ENCODE data around the gene HOMER3. TPM values are rescaled to one million over a fixed set of nuclear protein-coding genes. Genes with fewer than 3 reads are reported as not detected.

Gene HOMER3
- total RNA-seq, 1 donor from 2014 or later, result 69.4 TPM

DNA sequence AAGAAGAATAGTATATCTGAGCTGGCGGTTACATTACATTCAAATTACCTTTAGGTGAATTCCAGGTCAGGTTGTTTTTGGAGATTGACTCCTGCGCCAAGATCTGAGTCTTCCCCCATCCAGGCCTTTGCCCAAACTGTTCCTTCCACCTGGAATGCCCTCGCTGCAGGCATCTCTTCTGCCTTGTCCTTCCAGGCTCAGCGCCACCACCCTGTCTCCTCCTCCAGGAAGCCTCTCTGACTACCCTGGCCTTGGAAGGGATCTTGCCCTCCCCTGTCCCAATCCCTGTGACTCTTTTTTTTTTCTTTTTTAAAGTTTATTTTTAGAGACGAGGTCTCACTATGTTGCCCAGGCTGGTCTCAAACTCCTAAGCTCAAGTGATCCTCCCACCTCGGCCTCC is 1.7 kb upstream of the HOMER3 start:
- no peak overlapping the region for H3K27ac Mint-ChIP-seq
- peaks cover 5% of the 10 kb centered on the region for H3K36me3 Mint-ChIP-seq (ENCODE audit: insufficient read depth)
- H3K27me3 Mint-ChIP-seq, result peaks cover 5% of the 10 kb centered on the region

GRCh38 chr19:18941628-18942354 is 774 bp upstream of the HOMER3 start:
- TF ChIP-seq, protein P1, sequence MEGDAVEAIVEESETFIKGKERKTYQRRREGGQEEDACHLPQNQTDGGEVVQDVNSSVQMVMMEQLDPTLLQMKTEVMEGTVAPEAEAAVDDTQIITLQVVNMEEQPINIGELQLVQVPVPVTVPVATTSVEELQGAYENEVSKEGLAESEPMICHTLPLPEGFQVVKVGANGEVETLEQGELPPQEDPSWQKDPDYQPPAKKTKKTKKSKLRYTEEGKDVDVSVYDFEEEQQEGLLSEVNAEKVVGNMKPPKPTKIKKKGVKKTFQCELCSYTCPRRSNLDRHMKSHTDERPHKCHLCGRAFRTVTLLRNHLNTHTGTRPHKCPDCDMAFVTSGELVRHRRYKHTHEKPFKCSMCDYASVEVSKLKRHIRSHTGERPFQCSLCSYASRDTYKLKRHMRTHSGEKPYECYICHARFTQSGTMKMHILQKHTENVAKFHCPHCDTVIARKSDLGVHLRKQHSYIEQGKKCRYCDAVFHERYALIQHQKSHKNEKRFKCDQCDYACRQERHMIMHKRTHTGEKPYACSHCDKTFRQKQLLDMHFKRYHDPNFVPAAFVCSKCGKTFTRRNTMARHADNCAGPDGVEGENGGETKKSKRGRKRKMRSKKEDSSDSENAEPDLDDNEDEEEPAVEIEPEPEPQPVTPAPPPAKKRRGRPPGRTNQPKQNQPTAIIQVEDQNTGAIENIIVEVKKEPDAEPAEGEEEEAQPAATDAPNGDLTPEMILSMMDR (IDR thresholded peaks at IDR 0.05; ENCODE audit: unreplicated experiment), result peak; percentile 6
- Mint-ChIP-seq H3K9me3 (ENCODE audit: low read depth) (no peaks in the 10 kb centered on the region), H3K4me3 (ENCODE audit: low read depth) (peak overlapping the region; percentile 60), H3K36me3 (ENCODE audit: insufficient read depth) (peaks cover 8% of the 10 kb centered on the region), H3K27ac (peak overlapping the region; percentile 59), H3K4me1 (ENCODE audit: low read depth) (peaks cover 5% of the 10 kb centered on the region), H3K27me3 (peaks cover 5% of the 10 kb centered on the region)
- DNase-seq (ENCODE audit: low spot score, unreplicated experiment), result no peak

More for the DNA sequence above, 1.7 kb upstream of the HOMER3 start:
- Mint-ChIP-seq H3K4me3 (ENCODE audit: low read depth) (peak overlapping the region; percentile 60), H3K9me3 (ENCODE audit: low read depth) (no peaks in the 10 kb centered on the region), H3K4me1 (ENCODE audit: low read depth) (peaks cover 5% of the 10 kb centered on the region)
- DNase-seq (ENCODE audit: low spot score, unreplicated experiment), result no peak
- TF ChIP-seq, protein P1 (IDR thresholded peaks at IDR 0.05; ENCODE audit: unreplicated experiment), result no peak

DNA sequence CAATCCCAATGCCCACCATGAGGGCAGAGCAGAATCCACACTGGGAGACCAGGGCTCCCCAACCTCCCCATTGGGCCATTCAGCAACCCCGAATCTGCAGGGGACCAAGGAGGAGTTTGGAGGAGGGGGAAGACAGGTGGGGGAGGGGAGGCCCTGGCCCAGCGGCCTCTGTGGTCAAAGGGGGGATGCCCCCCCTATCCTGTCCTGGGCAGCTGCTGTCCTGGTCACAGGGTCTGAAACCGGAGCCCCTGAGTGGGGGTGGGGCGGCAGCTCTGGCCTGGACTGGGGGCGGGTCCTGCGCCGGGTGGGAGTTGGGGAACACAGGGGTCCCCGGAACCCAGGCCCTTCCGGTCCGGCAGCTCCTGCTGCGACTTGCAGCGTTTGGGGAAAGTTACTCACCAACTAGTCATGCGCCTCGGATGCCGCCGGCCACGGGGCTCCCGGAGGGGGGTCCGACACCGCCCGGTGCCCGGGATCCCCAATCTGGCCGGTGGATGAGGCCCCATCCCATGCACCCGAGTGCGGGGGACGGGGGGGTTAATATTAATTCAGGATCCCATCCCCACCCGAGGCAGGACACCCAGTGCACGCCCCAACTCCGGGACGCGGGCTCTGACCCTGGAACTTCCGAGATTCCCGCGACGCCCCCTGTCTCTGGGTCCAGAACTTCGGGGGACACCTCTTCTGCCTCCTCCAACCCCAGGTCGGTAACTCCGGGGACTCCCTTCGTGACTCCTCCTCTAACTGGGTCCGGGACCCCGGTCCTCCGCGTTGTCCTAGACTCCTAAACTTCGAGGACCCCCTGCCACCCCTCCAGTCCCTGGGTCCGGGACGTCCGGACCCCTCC is 872 bp downstream of the HOMER3 start:
- Mint-ChIP-seq H3K4me3 (ENCODE audit: low read depth) (peak overlapping the region; percentile 89), H3K36me3 (ENCODE audit: insufficient read depth) (peaks cover 7% of the 10 kb centered on the region), H3K4me1 (ENCODE audit: low read depth) (peaks cover 5% of the 10 kb centered on the region), H3K27me3 (peaks cover 5% of the 10 kb centered on the region), H3K9me3 (ENCODE audit: low read depth) (no peaks in the 10 kb centered on the region), H3K27ac (peak overlapping the region; percentile 88)
- TF ChIP-seq, protein P1 (IDR thresholded peaks at IDR 0.05; ENCODE audit: unreplicated experiment), result no peak
- peak; percentile 48 for DNase-seq (ENCODE audit: low spot score, unreplicated experiment)

DNA sequence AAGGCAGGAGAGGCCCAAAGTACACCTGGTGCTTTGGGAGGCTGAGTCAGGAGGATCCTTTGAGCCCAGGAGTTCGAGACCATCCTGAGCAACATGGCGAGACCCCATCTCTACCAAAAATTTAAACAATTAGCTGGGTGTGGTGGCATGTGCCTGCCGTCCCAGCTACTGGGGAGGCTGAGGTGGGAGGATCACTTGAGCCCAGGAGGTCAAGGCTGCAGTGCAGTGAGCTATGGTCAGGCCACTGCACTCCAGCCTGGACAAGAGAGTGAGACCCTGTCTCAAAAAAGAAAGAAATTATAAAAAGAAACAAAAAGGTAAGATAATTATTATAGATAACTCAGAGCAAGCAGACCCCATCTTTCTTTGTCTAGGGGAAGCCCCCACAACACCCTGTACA is 1.9 kb downstream of the HOMER3 start:
- Mint-ChIP-seq H3K27me3 (peaks cover 5% of the 10 kb centered on the region), H3K4me1 (ENCODE audit: low read depth) (peaks cover 5% of the 10 kb centered on the region), H3K9me3 (ENCODE audit: low read depth) (no peaks in the 10 kb centered on the region), H3K27ac (no peak overlapping the region), H3K36me3 (ENCODE audit: insufficient read depth) (peaks cover 13% of the 10 kb centered on the region), H3K4me3 (ENCODE audit: low read depth) (peak overlapping the region; percentile 89)
- DNase-seq (ENCODE audit: low spot score, unreplicated experiment), result no peak
- TF ChIP-seq, protein P1 (IDR thresholded peaks at IDR 0.05; ENCODE audit: unreplicated experiment), result no peak

- peaks cover 24% of the 10 kb centered on the region for H3K36me3 Mint-ChIP-seq (ENCODE audit: insufficient read depth)
- no peaks in the 10 kb centered on the region for H3K27me3 Mint-ChIP-seq
- TF ChIP-seq, protein P1 (IDR thresholded peaks at IDR 0.05; ENCODE audit: unreplicated experiment), result no peak
- H3K4me1 Mint-ChIP-seq (ENCODE audit: low read depth), result no peaks in the 10 kb centered on the region
- no peak overlapping the region for H3K27ac Mint-ChIP-seq
- H3K9me3 Mint-ChIP-seq (ENCODE audit: low read depth), result no peaks in the 10 kb centered on the region
- no peak overlapping the region for H3K4me3 Mint-ChIP-seq (ENCODE audit: low read depth)
- DNase-seq (ENCODE audit: low spot score, unreplicated experiment), result no peak
Observed at GRCh38 chr19:18933297-18933696, 7.7 kb downstream of the HOMER3 start.

Data from progenitor cell of endocrine pancreas (in vitro differentiated cells).